ENCODE measurements around the gene ZDHHC8.
"Not testable (repeated sequence)": the region's sequence is repeated elsewhere in the genome, so short reads cannot be mapped to it uniquely, and the experiment has no call there.

Gene ZDHHC8

GRCh38 chr22:20158391-20159036, 26.9 kb downstream of the ZDHHC8 start:
- no peak overlapping the region for H3K4me3 ChIP-seq (ENCODE audit: low read depth, low read length)
- TF ChIP-seq MYC (IDR thresholded peaks at IDR 0.05; ENCODE audit: low read depth, low read length): no peak
- TF ChIP-seq CTCF (IDR thresholded peaks at IDR 0.05; ENCODE audit: low read depth, low read length): no peak
- no peak for TF ChIP-seq MAX (IDR thresholded peaks at IDR 0.05; ENCODE audit: low read depth, low read length)
- no peak for TF ChIP-seq POLR2A (IDR thresholded peaks at IDR 0.05; ENCODE audit: extremely low read depth, insufficient read length)
- peak; percentile 28 for DNase-seq (ENCODE audit: low read depth)

- peak; percentile 19; the same call in 1 of the 2 replicates for TF ChIP-seq MAX (IDR thresholded peaks at IDR 0.05; ENCODE audit: low read depth, low read length)
- TF ChIP-seq MYC (IDR thresholded peaks at IDR 0.05; ENCODE audit: low read depth, low read length): peak; percentile 16; the same call in 1 of the 2 replicates
- TF ChIP-seq CTCF (IDR thresholded peaks at IDR 0.05; ENCODE audit: low read depth, low read length): no peak
- TF ChIP-seq POLR2A (IDR thresholded peaks at IDR 0.05; ENCODE audit: extremely low read depth, insufficient read length): peak; percentile 29
- H3K4me3 ChIP-seq (ENCODE audit: low read depth, low read length): no peak overlapping the region
- peak; percentile 91 for DNase-seq (ENCODE audit: low read depth)
These were observed 27.5 kb downstream of the ZDHHC8 start for GRCh38 chr22:20159076-20159475.

GRCh38 chr22:20159531-20159930, 27.9 kb downstream of the ZDHHC8 start:
- not testable (repeated sequence) for DNase-seq (ENCODE audit: low read depth); H3K4me3 ChIP-seq (ENCODE audit: low read depth, low read length)

GRCh38 chr22:20160041-20160440, 28.4 kb downstream of the ZDHHC8 start:
- H3K4me3 ChIP-seq (ENCODE audit: low read depth, low read length): no peak overlapping the region
- TF ChIP-seq MAX (IDR thresholded peaks at IDR 0.05; ENCODE audit: low read depth, low read length) (no peak), POLR2A (IDR thresholded peaks at IDR 0.05; ENCODE audit: extremely low read depth, insufficient read length) (no peak), CTCF (IDR thresholded peaks at IDR 0.05; ENCODE audit: low read depth, low read length) (no peak), MYC (IDR thresholded peaks at IDR 0.05; ENCODE audit: low read depth, low read length) (no peak)
- DNase-seq (ENCODE audit: low read depth): no peak

GRCh38 chr22:20164863-20165262, 33.3 kb downstream of the ZDHHC8 start:
- H3K4me3 ChIP-seq (ENCODE audit: low read depth, low read length): no peak overlapping the region
- no peak for TF ChIP-seq POLR2A (IDR thresholded peaks at IDR 0.05; ENCODE audit: extremely low read depth, insufficient read length)
- TF ChIP-seq MYC (IDR thresholded peaks at IDR 0.05; ENCODE audit: low read depth, low read length): no peak
- no peak for TF ChIP-seq MAX (IDR thresholded peaks at IDR 0.05; ENCODE audit: low read depth, low read length)
- TF ChIP-seq CTCF (IDR thresholded peaks at IDR 0.05; ENCODE audit: low read depth, low read length): no peak
- DNase-seq (ENCODE audit: low read depth): no peak

GRCh38 chr22:20165421-20165820, 33.8 kb downstream of the ZDHHC8 start:
- TF ChIP-seq MAX (IDR thresholded peaks at IDR 0.05; ENCODE audit: low read depth, low read length) (no peak), MYC (IDR thresholded peaks at IDR 0.05; ENCODE audit: low read depth, low read length) (no peak), CTCF (IDR thresholded peaks at IDR 0.05; ENCODE audit: low read depth, low read length) (no peak), POLR2A (IDR thresholded peaks at IDR 0.05; ENCODE audit: extremely low read depth, insufficient read length) (no peak)
- DNase-seq (ENCODE audit: low read depth): no peak
- no peak overlapping the region for H3K4me3 ChIP-seq (ENCODE audit: low read depth, low read length)
